Fibroblast of lung (primary cell): ENCODE measurements around the gene SLC17A9. TPM values are rescaled to one million over a fixed set of nuclear protein-coding genes. Genes with fewer than 3 reads are reported as not detected.

Source experiments
- DNase-seq, 2 donors: peaks; one replicate each; pipeline versions ENCODE4 v3.0.0 to v3.0.0-alpha.2; 2010; ENCODE audit warnings: low read depth in 2 of 2
- H2AFZ ChIP-seq: 2 replicates; pipeline ENCODE4 v1.5.1; 2012; ENCODE audit warnings: low read length, control low read depth, inconsistent platforms
- H3K27ac ChIP-seq: 2 replicates; pipeline ENCODE4 v1.5.1; 2011; ENCODE audit warnings: low read length, control low read depth; ENCODE audit not compliant: insufficient read depth
- H3K27me3 ChIP-seq: 2 replicates; pipeline ENCODE4 v1.5.1; 2011; ENCODE audit warnings: mild to moderate bottlenecking, low read length; ENCODE audit not compliant: control insufficient read depth, insufficient read depth
- H3K36me3 ChIP-seq: 2 replicates; pipeline ENCODE4 v1.5.1; 2011; ENCODE audit warnings: low read length; ENCODE audit not compliant: control insufficient read depth, insufficient read depth
- H3K4me1 ChIP-seq: 2 replicates; pipeline ENCODE4 v1.5.1; 2011; ENCODE audit warnings: low read length; ENCODE audit not compliant: control insufficient read depth, insufficient read depth; ENCODE audit errors: extremely low read depth
- H3K4me2 ChIP-seq: 2 replicates; pipeline ENCODE4 v1.5.1; 2011; ENCODE audit warnings: low read length, control low read depth; ENCODE audit not compliant: insufficient read depth; ENCODE audit errors: extremely low read depth
- H3K4me3 ChIP-seq, 4 experiments: fragments of 200-600 bp in 1 of 4; sonication (generic) in 1 of 4; replicated peaks in 1 of 4; 2 replicates each; pipeline ENCODE4 v1.5.1; 2011 to 2016; ENCODE audit warnings: low read length in 4 of 4, low read depth in 3 of 4, mild to moderate bottlenecking in 3 of 4, control low read depth in 2 of 4, inconsistent platforms in 1 of 4, mixed read lengths in 1 of 4; ENCODE audit not compliant: insufficient read depth in 1 of 4; ENCODE audit errors: control extremely low read depth in 1 of 4
- H3K79me2 ChIP-seq: 2 replicates; pipeline ENCODE4 v1.5.1; 2012; ENCODE audit warnings: mild to moderate bottlenecking, low read length, inconsistent platforms; ENCODE audit not compliant: control insufficient read depth, insufficient read depth
- H3K9ac ChIP-seq: 2 replicates; pipeline ENCODE4 v1.5.1; 2011; ENCODE audit warnings: mild to moderate bottlenecking, low read length, control low read depth; ENCODE audit not compliant: insufficient read depth
- H3K9me3 ChIP-seq: 2 replicates; pipeline ENCODE4 v1.5.1; 2012; ENCODE audit warnings: low read depth, low read length; ENCODE audit not compliant: control insufficient read depth, insufficient read depth
- H4K20me1 ChIP-seq: 2 replicates; pipeline ENCODE4 v1.5.1; 2011; ENCODE audit warnings: low read length; ENCODE audit not compliant: control insufficient read depth, insufficient read depth; ENCODE audit errors: extremely low read depth
- CTCF ChIP-seq, 2 donors: IDR thresholded peaks in 1 of 2; conservative IDR thresholded peaks in 1 of 2; 1 replicate in 1 of 2; 2 replicates in 1 of 2; pipeline ENCODE4 v1.5.1; 2011 to 2012; ENCODE audit warnings: low read length in 2 of 2, control low read depth in 1 of 2, inconsistent platforms in 1 of 2, low read depth in 1 of 2, mild to moderate bottlenecking in 1 of 2
- EZH2 ChIP-seq: IDR thresholded peaks from 2 replicates; pipeline ENCODE4 v1.5.1; 2012; ENCODE audit warnings: low read length, control low read depth, mild to moderate bottlenecking; ENCODE audit errors: missing control alignments
- polyA plus RNA-seq, 2 donors: library from polyadenylated mRNA; depleted of rRNA in 1 of 2; stranded (reverse) in 1 of 2; unstranded in 1 of 2; fragments of >200 nt; gene quantifications; 2 replicates each; pipeline ENCODE4 v1.2.1, GENCODE V29; 2011 to 2012; ENCODE audit warnings: missing spikeins in 1 of 2
- total RNA-seq: library from RNA; depleted of rRNA; stranded (reverse); fragments of >200 nt; gene quantifications from 2 replicates; pipeline ENCODE4 v1.2.1, GENCODE V29; 2014

SLC17A9 gene
- total and polyA plus RNA-seq, 2 donors (not counting 1 experiment from before 2014, with no cell fraction given): 6.4 to 6.8 TPM

GRCh38 chr20:63008541-63009044, 56.1 kb downstream of the SLC17A9 start:
- H3K36me3 ChIP-seq: no peaks in the 10 kb centered on the region
- H3K9ac ChIP-seq: no peak overlapping the region
- no peaks in the 10 kb centered on the region for H3K4me1 ChIP-seq
- H3K79me2 ChIP-seq: no peaks in the 10 kb centered on the region
- H3K4me3 ChIP-seq: no peak overlapping the region
- H2AFZ ChIP-seq: no peak overlapping the region
- H3K27me3 ChIP-seq: peaks cover 67% of the 10 kb centered on the region
- no peaks in the 10 kb centered on the region for H3K9me3 ChIP-seq
- H3K4me2 ChIP-seq: no peak overlapping the region
- no peaks in the 10 kb centered on the region for H4K20me1 ChIP-seq
- no peak for DNase-seq
- H3K27ac ChIP-seq: no peak overlapping the region
- TF ChIP-seq EZH2: no peak
- TF ChIP-seq CTCF (conservative IDR thresholded peaks at IDR 0.05 in 1 of 2, IDR thresholded peaks at IDR 0.05 in 1 of 2; ENCODE audit: low read depth in 1 of 2, low read length in 2 of 2): no peak

GRCh38 chr20:63009045-63009961, 56.8 kb downstream of the SLC17A9 start:
- TF ChIP-seq EZH2: no peak
- TF ChIP-seq CTCF (conservative IDR thresholded peaks at IDR 0.05 in 1 of 2, IDR thresholded peaks at IDR 0.05 in 1 of 2; ENCODE audit: low read depth in 1 of 2, low read length in 2 of 2): peak; percentile 81 to 91
- Histone ChIP-seq H3K4me1 (no peaks in the 10 kb centered on the region), H3K4me2 (no peak overlapping the region)

GRCh38 chr20:63009988-63010769, 57.7 kb downstream of the SLC17A9 start:
- no peak overlapping the region for H3K9ac ChIP-seq
- peak in 1 of 2 donors; percentile 40 for DNase-seq
- TF ChIP-seq CTCF (conservative IDR thresholded peaks at IDR 0.05 in 1 of 2, IDR thresholded peaks at IDR 0.05 in 1 of 2; ENCODE audit: low read depth in 1 of 2, low read length in 2 of 2) (no peak), EZH2 (peak; percentile 70)
- no peaks in the 10 kb centered on the region for H3K4me1 ChIP-seq
- no peak overlapping the region for H2AFZ ChIP-seq
- no peak overlapping the region for H3K4me3 ChIP-seq
- no peaks in the 10 kb centered on the region for H4K20me1 ChIP-seq
- H3K4me2 ChIP-seq: no peak overlapping the region
- no peaks in the 10 kb centered on the region for H3K79me2 ChIP-seq
- H3K27ac ChIP-seq: no peak overlapping the region
- H3K36me3 ChIP-seq: no peaks in the 10 kb centered on the region
- no peaks in the 10 kb centered on the region for H3K9me3 ChIP-seq
- peaks cover 62% of the 10 kb centered on the region for H3K27me3 ChIP-seq

More at GRCh38 chr20:63009045-63009961, 56.8 kb downstream of the SLC17A9 start:
- no peak overlapping the region for H3K9ac ChIP-seq
- no peak overlapping the region for H3K27ac ChIP-seq
- no peaks in the 10 kb centered on the region for H3K79me2 ChIP-seq
- peaks cover 64% of the 10 kb centered on the region for H3K27me3 ChIP-seq
- no peaks in the 10 kb centered on the region for H3K9me3 ChIP-seq
- no peak overlapping the region for H2AFZ ChIP-seq
- no peak overlapping the region for H3K4me3 ChIP-seq
- DNase-seq: peak; percentile 26 to 53
- no peaks in the 10 kb centered on the region for H3K36me3 ChIP-seq
- H4K20me1 ChIP-seq: no peaks in the 10 kb centered on the region
